ENCODE results near the gene PPP1R11. TPM values are rescaled to one million over a fixed set of nuclear protein-coding genes. Genes with fewer than 3 reads are reported as not detected.
A peak's percentile ranks its signal among the peaks of the same experiment; 100 is the strongest.

The PPP1R11 gene
- total and polyA plus RNA-seq, 10 donors: 31.1 to 50.7 (median 41.5) TPM

DNA sequence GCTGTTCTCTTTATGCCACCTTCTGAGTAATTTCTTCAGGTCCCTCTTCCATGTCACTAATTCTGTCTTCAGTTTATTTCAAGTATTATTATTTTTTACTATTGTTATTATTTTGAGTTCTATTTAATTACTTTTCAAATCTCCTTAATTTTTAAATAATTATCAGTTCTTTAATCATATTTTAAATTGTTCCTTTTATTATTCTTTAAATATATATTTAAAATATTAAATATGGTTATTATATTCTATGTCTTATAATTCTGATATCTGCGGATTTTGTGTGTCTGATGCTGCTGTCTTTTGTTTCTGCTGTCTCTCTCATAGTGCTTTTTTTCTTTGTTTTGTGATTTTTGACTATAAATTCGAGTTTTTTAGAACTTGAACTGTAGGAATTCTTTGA lies 3.7 kb upstream of the PPP1R11 start:
- Histone ChIP-seq H3K27ac (no peak overlapping the region), H3K9me3 (no peaks in the 10 kb centered on the region), H3K4me3 (no peak overlapping the region), H3K36me3 (peaks cover 0 to 25% (median 9%) of the 10 kb centered on the region in 6 donors), H3K4me1 (peaks cover 30 to 79% (median 51%) of the 10 kb centered on the region in 6 donors), H3K27me3 (replicated peaks in 1 of 7) (no peaks in the 10 kb centered on the region)
- TF ChIP-seq POLR2A (IDR thresholded peaks at IDR 0.05) (no peak), POLR2AphosphoS5 (IDR thresholded peaks at IDR 0.05) (no peak)
- TF ChIP-seq, protein P1, sequence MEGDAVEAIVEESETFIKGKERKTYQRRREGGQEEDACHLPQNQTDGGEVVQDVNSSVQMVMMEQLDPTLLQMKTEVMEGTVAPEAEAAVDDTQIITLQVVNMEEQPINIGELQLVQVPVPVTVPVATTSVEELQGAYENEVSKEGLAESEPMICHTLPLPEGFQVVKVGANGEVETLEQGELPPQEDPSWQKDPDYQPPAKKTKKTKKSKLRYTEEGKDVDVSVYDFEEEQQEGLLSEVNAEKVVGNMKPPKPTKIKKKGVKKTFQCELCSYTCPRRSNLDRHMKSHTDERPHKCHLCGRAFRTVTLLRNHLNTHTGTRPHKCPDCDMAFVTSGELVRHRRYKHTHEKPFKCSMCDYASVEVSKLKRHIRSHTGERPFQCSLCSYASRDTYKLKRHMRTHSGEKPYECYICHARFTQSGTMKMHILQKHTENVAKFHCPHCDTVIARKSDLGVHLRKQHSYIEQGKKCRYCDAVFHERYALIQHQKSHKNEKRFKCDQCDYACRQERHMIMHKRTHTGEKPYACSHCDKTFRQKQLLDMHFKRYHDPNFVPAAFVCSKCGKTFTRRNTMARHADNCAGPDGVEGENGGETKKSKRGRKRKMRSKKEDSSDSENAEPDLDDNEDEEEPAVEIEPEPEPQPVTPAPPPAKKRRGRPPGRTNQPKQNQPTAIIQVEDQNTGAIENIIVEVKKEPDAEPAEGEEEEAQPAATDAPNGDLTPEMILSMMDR (IDR thresholded peaks at IDR 0.05 in 8 of 11, conservative IDR thresholded peaks at IDR 0.05 in 3 of 11): no peak
- intact Hi-C loops (cut with DNase I; ENCODE audit: low total_unique reads): no loop called here
- WGBS, 5 donors: 67 to 90% (median 71%) methylated on average over 2 of the region's 2 CpGs
- DNase-seq: no peak

DNA sequence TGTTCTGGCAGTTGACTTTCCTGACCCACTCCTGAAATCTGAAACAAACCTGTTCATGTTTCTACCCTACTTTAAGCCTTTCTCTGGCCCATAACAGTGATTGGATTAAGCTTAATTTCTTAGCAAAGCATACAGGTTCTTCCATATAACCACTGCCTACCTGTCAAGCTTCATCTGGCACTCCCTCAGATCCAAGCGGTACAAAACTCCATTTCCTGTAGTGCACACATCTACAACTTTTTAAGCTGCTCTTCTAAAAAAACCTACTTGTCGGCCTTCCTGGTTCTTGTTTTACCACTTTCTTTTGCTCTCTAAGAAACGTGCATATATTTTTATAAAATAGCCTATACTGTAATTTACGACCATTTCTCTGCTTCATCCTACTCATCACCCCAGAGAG lies 916 bp upstream of the PPP1R11 start:
- H3K36me3 ChIP-seq: peaks cover 8 to 52% (median 31%) of the 10 kb centered on the region in 6 donors
- H3K4me3 ChIP-seq: peak overlapping the region; percentile 24 to 78 (median 64)
- WGBS, 5 donors: 6 to 12% (median 8%) methylated on average over 4 of the region's 4 CpGs
- H3K27ac ChIP-seq: peak overlapping the region; percentile 86 to 95 (median 92)
- no peak for DNase-seq
- H3K27me3 ChIP-seq (replicated peaks in 1 of 7): peaks cover 0 to 9% (median 3%) of the 10 kb centered on the region in 7 donors
- TF ChIP-seq POLR2A (IDR thresholded peaks at IDR 0.05) (no peak), POLR2AphosphoS5 (IDR thresholded peaks at IDR 0.05) (no peak)
- TF ChIP-seq, protein P1 (IDR thresholded peaks at IDR 0.05 in 8 of 11, conservative IDR thresholded peaks at IDR 0.05 in 3 of 11): no peak
- no peaks in the 10 kb centered on the region for H3K9me3 ChIP-seq
- intact Hi-C loops (cut with DNase I; ENCODE audit: low total_unique reads): no loop called here
- peaks cover 25 to 80% (median 49%) of the 10 kb centered on the region in 6 donors for H3K4me1 ChIP-seq

DNA sequence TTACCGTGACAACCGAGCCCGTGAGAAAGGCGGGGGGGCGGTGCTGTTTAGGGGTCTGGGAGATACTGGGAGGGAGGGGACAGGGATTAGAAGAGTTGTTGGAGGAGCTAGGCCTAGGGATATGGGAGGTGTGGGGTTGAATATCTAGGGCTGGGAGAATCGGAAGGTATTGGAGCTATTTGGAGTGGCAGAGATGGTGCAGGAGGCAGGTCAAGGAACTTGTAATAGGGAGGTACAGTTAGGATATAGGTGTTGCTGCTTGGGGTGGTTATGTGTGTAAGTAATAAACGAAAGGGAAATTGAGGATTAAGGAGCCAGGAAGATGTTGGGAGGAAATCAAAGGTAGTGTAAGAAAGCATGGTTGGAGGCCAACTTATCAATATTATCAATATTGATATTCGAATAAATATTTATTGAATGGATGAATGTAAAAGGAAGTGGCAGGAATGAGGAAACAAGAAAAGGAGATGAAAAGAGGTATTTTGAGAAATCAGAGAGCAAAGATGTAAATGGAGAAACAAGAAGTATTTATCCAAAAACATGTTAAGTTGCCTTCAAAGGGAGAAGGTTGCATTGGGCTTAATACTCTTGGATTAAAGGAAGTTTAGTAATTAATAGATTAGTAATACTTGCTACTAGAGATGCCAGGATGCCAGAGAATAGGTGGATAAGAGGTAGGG lies 602 bp downstream of the PPP1R11 start:
- Histone ChIP-seq H3K4me1 (peaks cover 23 to 78% (median 41%) of the 10 kb centered on the region in 6 donors), H3K9me3 (no peaks in the 10 kb centered on the region), H3K4me3 (peak overlapping the region; percentile 54 to 78 (median 65)), H3K27ac (peak overlapping the region; percentile 88 to 95 (median 92)), H3K27me3 (replicated peaks in 1 of 7) (peaks cover 0 to 24% (median 16%) of the 10 kb centered on the region in 7 donors), H3K36me3 (peaks cover 8 to 56% (median 31%) of the 10 kb centered on the region in 6 donors)
- WGBS, 5 donors: 12 to 15% (median 13%) methylated on average over 8 of the region's 8 CpGs
- TF ChIP-seq POLR2AphosphoS5 (IDR thresholded peaks at IDR 0.05) (no peak), POLR2A (IDR thresholded peaks at IDR 0.05) (no peak)
- TF ChIP-seq, protein P1 (IDR thresholded peaks at IDR 0.05 in 8 of 11, conservative IDR thresholded peaks at IDR 0.05 in 3 of 11): no peak
- intact Hi-C loops (cut with DNase I; ENCODE audit: low total_unique reads): no loop called here
- peak; percentile 94 for DNase-seq

DNA sequence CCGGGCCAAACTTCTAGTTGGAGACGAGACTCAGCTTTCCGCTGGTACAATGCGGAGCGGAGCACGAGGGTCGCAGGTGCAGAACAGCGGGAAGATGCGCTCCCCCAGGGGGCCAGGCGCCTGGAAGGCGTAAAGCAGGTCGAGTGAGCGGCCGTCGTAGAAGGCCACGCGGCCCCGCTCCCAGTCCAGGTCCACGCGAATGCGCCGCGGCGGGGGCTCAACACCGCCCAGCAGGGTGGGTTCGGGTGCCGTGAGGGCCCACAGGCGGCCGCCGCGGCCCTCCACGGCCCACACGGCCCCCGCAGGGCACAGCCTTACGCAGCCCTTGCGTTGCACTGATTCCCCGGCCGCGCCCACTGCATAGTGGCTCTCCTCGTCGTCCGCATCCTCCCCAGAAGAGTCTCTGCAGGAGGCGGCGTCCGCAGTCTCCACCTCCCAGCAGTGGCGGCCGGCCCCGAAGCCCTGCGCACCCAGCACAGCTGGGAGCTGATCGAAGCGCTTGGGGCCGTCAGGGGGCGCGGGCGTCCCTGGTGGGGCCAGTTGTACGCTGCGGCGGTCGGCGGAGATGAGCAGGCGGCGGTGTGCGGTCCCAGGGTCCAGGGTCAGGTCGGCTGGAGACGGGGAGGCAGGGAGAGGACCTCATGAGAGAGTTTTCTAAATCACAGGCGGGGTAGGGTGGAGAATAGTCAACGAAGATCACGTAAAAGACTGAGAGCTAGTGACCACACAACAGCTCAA lies 4.3 kb downstream of the PPP1R11 start:
- no peak overlapping the region for H3K27ac ChIP-seq
- peak overlapping the region in 6 of 8 donors; percentile 4 to 27 (median 16) for H3K4me3 ChIP-seq
- DNase-seq: peak; percentile 79
- H3K4me1 ChIP-seq: peaks cover 25 to 62% (median 41%) of the 10 kb centered on the region in 6 donors
- no peaks in the 10 kb centered on the region for H3K9me3 ChIP-seq
- TF ChIP-seq POLR2A (IDR thresholded peaks at IDR 0.05) (no peak), POLR2AphosphoS5 (IDR thresholded peaks at IDR 0.05) (peak; percentile 38 to 82 (median 79))
- TF ChIP-seq, protein P1 (IDR thresholded peaks at IDR 0.05 in 8 of 11, conservative IDR thresholded peaks at IDR 0.05 in 3 of 11): peak in 1 of 11 experiments; percentile 27
- peaks cover 7 to 60% (median 48%) of the 10 kb centered on the region in 7 donors for H3K27me3 ChIP-seq (replicated peaks in 1 of 7)
- intact Hi-C loops (cut with DNase I; ENCODE audit: low total_unique reads): no loop called here
- WGBS, 5 donors: 29 to 42% (median 37%) methylated on average over 42 to 68 of the region's 68 CpGs
- peaks cover 8 to 32% (median 21%) of the 10 kb centered on the region in 6 donors for H3K36me3 ChIP-seq
